GM12878 (cell line): ENCODE results near the gene SCTR.

ENCODE experiments used
- HSF1 ChIP-seq: fragments of 150-350 bp; IDR thresholded peaks from 2 replicates; pipeline ENCODE4 v1.6.1; 2014; ENCODE audit warnings: mild to moderate bottlenecking, low read depth, low read length
- YY1 ChIP-seq: IDR thresholded peaks from 2 replicates; pipeline ENCODE4 v1.6.1; 2011; ENCODE audit warnings: low read depth, mild to moderate bottlenecking, low read length
- TF ChIP-seq, protein P1 (sequence below): IDR thresholded peaks from 2 replicates; pipeline ENCODE4 v1.6.1; 2012; ENCODE audit warnings: low read depth, low read length, improper control_type of control experiment
- TF ChIP-seq, protein P2 (sequence below): IDR thresholded peaks from 2 replicates; pipeline ENCODE4 v1.6.1; 2011; ENCODE audit warnings: low read depth, low read length, improper control_type of control experiment, borderline replicate concordance

DNA sequence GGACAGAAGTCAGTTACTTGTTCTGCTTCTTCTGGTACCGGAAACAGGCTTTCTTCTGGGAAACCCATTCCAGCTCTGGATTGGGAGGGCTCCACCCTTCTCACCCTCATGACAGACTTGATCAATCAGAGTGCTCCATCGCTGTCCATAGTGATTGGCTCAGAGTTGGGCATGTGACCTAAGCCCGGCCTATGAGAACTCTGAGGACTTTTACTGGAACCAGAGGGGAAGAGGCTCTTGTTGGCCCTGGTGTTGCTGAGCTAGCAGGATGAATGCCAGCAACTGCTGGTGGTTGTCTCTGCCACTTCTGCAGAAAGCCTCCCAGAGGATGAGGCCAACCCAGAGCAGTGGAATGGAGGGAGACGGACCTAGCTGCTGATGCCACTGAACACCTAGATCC lies 59.3 kb downstream of the SCTR start:
- TF ChIP-seq, protein P1, sequence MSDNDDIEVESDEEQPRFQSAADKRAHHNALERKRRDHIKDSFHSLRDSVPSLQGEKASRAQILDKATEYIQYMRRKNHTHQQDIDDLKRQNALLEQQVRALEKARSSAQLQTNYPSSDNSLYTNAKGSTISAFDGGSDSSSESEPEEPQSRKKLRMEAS, result no peak
- TF ChIP-seq HSF1 (no peak), YY1 (no peak)
- TF ChIP-seq, protein P2, sequence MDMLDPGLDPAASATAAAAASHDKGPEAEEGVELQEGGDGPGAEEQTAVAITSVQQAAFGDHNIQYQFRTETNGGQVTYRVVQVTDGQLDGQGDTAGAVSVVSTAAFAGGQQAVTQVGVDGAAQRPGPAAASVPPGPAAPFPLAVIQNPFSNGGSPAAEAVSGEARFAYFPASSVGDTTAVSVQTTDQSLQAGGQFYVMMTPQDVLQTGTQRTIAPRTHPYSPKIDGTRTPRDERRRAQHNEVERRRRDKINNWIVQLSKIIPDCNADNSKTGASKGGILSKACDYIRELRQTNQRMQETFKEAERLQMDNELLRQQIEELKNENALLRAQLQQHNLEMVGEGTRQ, result no peak; the same call in 1 of the 2 replicates
